NCI-H1092 (cell line): ENCODE data around the gene EFNA5.
"Not testable (repeated sequence)": the region's sequence is repeated elsewhere in the genome, so short reads cannot be mapped to it uniquely, and the experiment has no call there.

ENCODE experiments used
- DNase-seq: peaks from one replicate; lab custom pipeline; 2025; lab: John Stamatoyannopoulos, UW

The EFNA5 gene

GRCh38 chr5:107365320-107366109 lies 305.2 kb downstream of the EFNA5 start:
- DNase-seq = no peak

- DNase-seq = no peak
These were observed 306.1 kb downstream of the EFNA5 start for GRCh38 chr5:107364443-107365319.

- no peak for DNase-seq
These were observed 307.0 kb downstream of the EFNA5 start for GRCh38 chr5:107363768-107364167.

- no peak for DNase-seq
These were observed 308.8 kb downstream of the EFNA5 start for GRCh38 chr5:107361945-107362344.

GRCh38 chr5:107359916-107360234 lies 310.9 kb downstream of the EFNA5 start:
- DNase-seq = no peak

GRCh38 chr5:107359033-107359915 lies 311.5 kb downstream of the EFNA5 start:
- no peak for DNase-seq

- DNase-seq = no peak
These were observed 313.8 kb downstream of the EFNA5 start for GRCh38 chr5:107356891-107357290.

- no peak for DNase-seq
These were observed 318.2 kb downstream of the EFNA5 start for GRCh38 chr5:107352576-107352975.

- not testable (repeated sequence) for DNase-seq
These were observed 324.2 kb downstream of the EFNA5 start for GRCh38 chr5:107346580-107346979.

GRCh38 chr5:107342371-107342770 lies 328.4 kb downstream of the EFNA5 start:
- no peak for DNase-seq

- DNase-seq = no peak
These were observed 329.2 kb downstream of the EFNA5 start for GRCh38 chr5:107341376-107342084.

- DNase-seq = no peak
These were observed 330.1 kb downstream of the EFNA5 start for GRCh38 chr5:107340631-107341030.

GRCh38 chr5:107338335-107338734 lies 332.4 kb downstream of the EFNA5 start:
- DNase-seq = no peak

- DNase-seq = no peak
These were observed 333.5 kb downstream of the EFNA5 start for GRCh38 chr5:107337281-107337680.

GRCh38 chr5:107331882-107332281 lies 338.9 kb downstream of the EFNA5 start:
- no peak for DNase-seq

GRCh38 chr5:107331312-107331711 lies 339.4 kb downstream of the EFNA5 start:
- DNase-seq = no peak

- DNase-seq = no peak
These were observed 339.8 kb downstream of the EFNA5 start for GRCh38 chr5:107330903-107331302.

GRCh38 chr5:107329850-107330249 lies 340.9 kb downstream of the EFNA5 start:
- DNase-seq = no peak
